ENCODE data around the gene DEFB129. TPM values are rescaled to one million over a fixed set of nuclear protein-coding genes. Genes with fewer than 3 reads are reported as not detected.

Gene DEFB129
- total and polyA plus RNA-seq, 2 experiments from 2014 or later, result not detected

DNA sequence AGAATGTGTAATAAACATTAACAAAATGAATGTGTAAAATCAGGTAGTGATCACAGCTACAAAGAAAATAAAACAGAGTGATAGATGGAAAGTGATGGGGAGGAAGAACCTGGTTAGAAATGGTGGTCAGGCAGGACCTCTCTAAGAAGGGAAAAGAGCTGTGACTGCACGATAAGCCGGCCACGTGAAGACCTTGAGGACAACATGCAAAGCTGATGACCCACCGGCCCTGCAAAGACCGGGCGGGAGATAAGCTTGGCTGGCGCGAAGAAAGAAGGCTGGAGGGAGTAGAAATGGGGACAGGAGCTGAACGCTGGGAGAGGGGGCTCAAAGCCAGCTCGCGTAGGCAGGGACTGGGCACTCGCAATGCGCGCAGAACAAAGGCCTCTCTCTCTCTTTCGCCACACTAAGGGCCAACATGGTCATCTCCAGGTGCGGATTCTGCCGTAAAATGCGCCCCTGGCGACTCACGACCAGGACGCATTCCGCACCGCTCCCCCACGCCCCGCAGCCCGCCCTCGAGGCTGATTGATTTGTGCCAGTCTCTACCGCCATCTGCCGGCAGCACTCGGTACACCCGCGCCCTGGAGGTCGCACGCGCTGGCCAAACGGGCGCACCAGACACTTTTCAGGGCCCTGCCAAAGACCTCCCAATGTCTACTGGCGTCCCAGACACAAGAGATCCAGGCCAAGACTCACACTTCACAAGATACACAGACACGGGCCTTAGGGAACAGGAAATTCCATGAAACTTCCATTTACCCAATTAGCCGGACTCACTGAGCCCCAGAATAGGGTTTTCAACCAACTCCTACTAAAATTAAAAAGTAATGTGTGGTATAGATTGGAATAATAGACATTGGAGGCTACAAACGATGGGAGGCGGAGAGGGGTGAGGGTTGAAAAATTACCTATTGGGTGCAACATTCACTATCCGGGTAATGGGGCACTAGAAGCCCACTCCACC lies 39.8 kb downstream of the DEFB129 start:
- Histone ChIP-seq H3K27ac (no peak overlapping the region), H3K9me3 (ENCODE audit: low read depth) (no peaks in the 10 kb centered on the region), H3K4me3 (peak overlapping the region; percentile 16), H3K36me3 (peaks cover 3% of the 10 kb centered on the region), H3K4me1 (ENCODE audit: low read depth) (no peaks in the 10 kb centered on the region), H3K27me3 (peaks cover 22% of the 10 kb centered on the region)
- peak; percentile 84 to 91 for DNase-seq (ENCODE audit: low read depth in 1 of 2, low spot score in 1 of 2)
- TF ChIP-seq CTCF (IDR thresholded peaks at IDR 0.05; ENCODE audit: low read depth, low read length), result peak; percentile 92

- TF ChIP-seq CTCF (IDR thresholded peaks at IDR 0.05; ENCODE audit: low read depth, low read length), result no peak
- H3K27me3 ChIP-seq, result no peaks in the 10 kb centered on the region
- H3K4me1 ChIP-seq (ENCODE audit: low read depth), result no peaks in the 10 kb centered on the region
- no peak for DNase-seq (ENCODE audit: low read depth in 1 of 2, low spot score in 1 of 2)
- no peak overlapping the region for H3K4me3 ChIP-seq
- peaks cover 4% of the 10 kb centered on the region for H3K36me3 ChIP-seq
- H3K9me3 ChIP-seq (ENCODE audit: low read depth), result no peaks in the 10 kb centered on the region
- H3K27ac ChIP-seq, result peak overlapping the region; percentile 28
Measured at GRCh38 chr20:270517-270916, 43.5 kb downstream of the DEFB129 start.

DNA sequence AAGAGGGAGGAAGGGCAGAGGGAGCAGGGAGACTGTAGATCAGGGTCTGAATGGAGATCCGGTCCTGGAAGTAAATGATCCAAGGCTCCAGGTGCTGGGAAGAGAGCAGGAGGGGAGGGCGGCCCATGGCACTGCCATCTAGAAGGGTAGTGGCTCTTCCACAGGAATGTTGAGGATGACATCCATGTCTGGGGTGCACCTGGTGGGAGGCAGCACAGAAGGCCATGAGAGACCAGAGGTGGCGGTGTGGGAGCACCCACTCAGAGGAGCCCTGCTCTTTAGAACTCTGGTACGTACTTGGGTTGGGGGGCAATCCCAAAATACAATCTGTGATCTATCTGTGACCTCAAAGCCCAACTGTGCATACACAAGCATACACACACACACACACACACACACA lies 44.0 kb downstream of the DEFB129 start:
- Histone ChIP-seq H3K36me3 (peaks cover 7% of the 10 kb centered on the region), H3K27me3 (no peaks in the 10 kb centered on the region), H3K4me1 (ENCODE audit: low read depth) (no peaks in the 10 kb centered on the region), H3K4me3 (no peak overlapping the region), H3K9me3 (ENCODE audit: low read depth) (no peaks in the 10 kb centered on the region), H3K27ac (peak overlapping the region; percentile 30)
- no peak for DNase-seq (ENCODE audit: low read depth in 1 of 2, low spot score in 1 of 2)
- TF ChIP-seq CTCF (IDR thresholded peaks at IDR 0.05; ENCODE audit: low read depth, low read length), result no peak

- TF ChIP-seq CTCF (IDR thresholded peaks at IDR 0.05; ENCODE audit: low read depth, low read length), result no peak
- Histone ChIP-seq H3K27ac (peak overlapping the region; percentile 30), H3K4me1 (ENCODE audit: low read depth) (no peaks in the 10 kb centered on the region), H3K4me3 (no peak overlapping the region), H3K9me3 (ENCODE audit: low read depth) (no peaks in the 10 kb centered on the region), H3K27me3 (no peaks in the 10 kb centered on the region), H3K36me3 (peaks cover 10% of the 10 kb centered on the region)
- DNase-seq (ENCODE audit: low read depth in 1 of 2, low spot score in 1 of 2), result no peak
Measured at GRCh38 chr20:271528-271927, 44.5 kb downstream of the DEFB129 start.

DNA sequence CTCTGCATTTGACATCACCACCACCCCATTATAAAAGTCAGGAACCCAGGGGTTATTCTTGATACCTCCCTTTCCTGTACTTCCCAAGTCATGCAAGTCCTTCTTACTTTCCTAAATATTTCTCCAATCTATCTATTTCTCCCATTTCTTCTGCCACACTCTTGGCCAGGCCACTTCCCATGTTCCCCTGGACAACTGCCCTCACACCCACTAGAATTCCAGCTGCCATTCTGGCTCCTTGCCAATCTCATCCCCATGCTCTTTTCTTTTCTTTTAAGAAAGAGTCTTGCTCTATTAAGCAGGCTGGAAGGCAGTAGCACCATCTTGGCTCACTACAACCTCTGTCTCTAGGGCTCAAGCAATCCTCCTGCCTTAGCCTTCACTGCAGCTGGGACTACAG lies 45.7 kb downstream of the DEFB129 start:
- Histone ChIP-seq H3K4me3 (no peak overlapping the region), H3K27me3 (no peaks in the 10 kb centered on the region), H3K27ac (no peak overlapping the region), H3K36me3 (peaks cover 19% of the 10 kb centered on the region), H3K4me1 (ENCODE audit: low read depth) (no peaks in the 10 kb centered on the region), H3K9me3 (ENCODE audit: low read depth) (no peaks in the 10 kb centered on the region)
- no peak for TF ChIP-seq CTCF (IDR thresholded peaks at IDR 0.05; ENCODE audit: low read depth, low read length)
- peak in 1 of 2 donors; percentile 20 for DNase-seq (ENCODE audit: low read depth in 1 of 2, low spot score in 1 of 2)

Measured in cardiac muscle cell (in vitro differentiated cells and primary cell).